Endothelial cell of umbilical vein (primary cell): Measurements from ENCODE around the gene MYCBP2.

Experiments used
- CTCF ChIP-seq, 2 donors: IDR thresholded peaks; 1 replicate in 1 of 2; 2 replicates in 1 of 2; pipeline ENCODE4 v1.5.1; 2011; ENCODE audit warnings: low read length in 2 of 2, mild to moderate bottlenecking in 2 of 2, moderate library complexity in 2 of 2, control low read depth in 1 of 2, inconsistent platforms in 1 of 2, low read depth in 1 of 2; ENCODE audit not compliant: insufficient read depth in 1 of 2; ENCODE audit errors: extremely low read depth in 1 of 2
- JUN ChIP-seq: IDR thresholded peaks from 2 replicates; pipeline ENCODE4 v1.6.1; 2011; ENCODE audit warnings: borderline replicate concordance, low read depth; ENCODE audit not compliant: insufficient read length, insufficient read depth
- POLR2A ChIP-seq: IDR thresholded peaks from 2 replicates; pipeline ENCODE4 v1.6.1; 2012; ENCODE audit warnings: low read depth, mild to moderate bottlenecking, control low read depth, low read length
- TF ChIP-seq, protein P1 (sequence below): IDR thresholded peaks from 2 replicates; pipeline ENCODE4 v1.6.1; 2011; ENCODE audit not compliant: insufficient read depth, insufficient read length

- TF ChIP-seq CTCF (IDR thresholded peaks at IDR 0.05; ENCODE audit: extremely low read depth in 1 of 2, insufficient read depth in 1 of 2, low read depth in 1 of 2, low read length in 2 of 2) (no peak), POLR2A (no peak), JUN (no peak)
- TF ChIP-seq, protein P1, sequence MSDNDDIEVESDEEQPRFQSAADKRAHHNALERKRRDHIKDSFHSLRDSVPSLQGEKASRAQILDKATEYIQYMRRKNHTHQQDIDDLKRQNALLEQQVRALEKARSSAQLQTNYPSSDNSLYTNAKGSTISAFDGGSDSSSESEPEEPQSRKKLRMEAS = no peak
Observed at GRCh38 chr13:77373502-77373901, 46.6 kb upstream of the MYCBP2 start.
